Ascending aorta (tissue), 2 donors: ENCODE measurements around the gene AIDA. TPM values are rescaled to one million over a fixed set of nuclear protein-coding genes. Genes with fewer than 3 reads are reported as not detected.

Source experiments
- DNase-seq, 2 donors: peaks; one replicate each; pipeline ENCODE4 v3.0.0-alpha.2; 2019; ENCODE audit warnings: low spot score in 2 of 2
- H3K27ac ChIP-seq, 2 donors: fragments of 200-600 bp; sonication (generic); one replicate each; pipeline ENCODE4 v1.5.1; 2016 to 2017; ENCODE audit warnings: mild to moderate bottlenecking in 1 of 2
- H3K27me3 ChIP-seq: fragments of 200-600 bp; sonication (generic); one replicate; pipeline ENCODE4 v1.5.1; 2017
- H3K36me3 ChIP-seq, 2 donors: fragments of 200-600 bp; sonication (generic); one replicate each; pipeline ENCODE4 v1.5.1; 2016
- H3K4me1 ChIP-seq, 2 donors: fragments of 200-600 bp; sonication (generic); one replicate each; pipeline ENCODE4 v1.5.1; 2016 to 2017; ENCODE audit warnings: mild to moderate bottlenecking in 1 of 2
- H3K4me3 ChIP-seq, 2 donors: fragments of 200-600 bp; sonication (generic); one replicate each; pipeline ENCODE4 v1.5.1; 2016 to 2017; ENCODE audit warnings: mild to moderate bottlenecking in 1 of 2
- H3K9me3 ChIP-seq, 2 donors: fragments of 200-600 bp; sonication (generic); one replicate each; pipeline ENCODE4 v1.5.1; 2016
- CTCF ChIP-seq, 3 experiments: fragments of 200-600 bp in 2 of 3; fragments of 450-650 bp in 1 of 3; sonication (generic) in 2 of 3; IDR thresholded peaks; one replicate each; pipeline ENCODE4 v1.5.1; 2016 to 2019; ENCODE audit warnings: antibody characterized with exemption in 3 of 3, mild to moderate bottlenecking in 1 of 3, moderate library complexity in 1 of 3
- intact Hi-C: fragments of 100-400 bp; cut with DNase I; formaldehyde crosslinking; loops from one replicate; pipeline ENCODE4 v1.15.1; 2023
- total RNA-seq: library from RNA; depleted of rRNA; stranded (reverse); fragments of >200 nt; gene quantifications from one replicate; pipeline ENCODE4 v1.1.0, GENCODE V29; 2016

AIDA gene
- total RNA-seq, 1 donor from 2014 or later, result 42.9 TPM

DNA sequence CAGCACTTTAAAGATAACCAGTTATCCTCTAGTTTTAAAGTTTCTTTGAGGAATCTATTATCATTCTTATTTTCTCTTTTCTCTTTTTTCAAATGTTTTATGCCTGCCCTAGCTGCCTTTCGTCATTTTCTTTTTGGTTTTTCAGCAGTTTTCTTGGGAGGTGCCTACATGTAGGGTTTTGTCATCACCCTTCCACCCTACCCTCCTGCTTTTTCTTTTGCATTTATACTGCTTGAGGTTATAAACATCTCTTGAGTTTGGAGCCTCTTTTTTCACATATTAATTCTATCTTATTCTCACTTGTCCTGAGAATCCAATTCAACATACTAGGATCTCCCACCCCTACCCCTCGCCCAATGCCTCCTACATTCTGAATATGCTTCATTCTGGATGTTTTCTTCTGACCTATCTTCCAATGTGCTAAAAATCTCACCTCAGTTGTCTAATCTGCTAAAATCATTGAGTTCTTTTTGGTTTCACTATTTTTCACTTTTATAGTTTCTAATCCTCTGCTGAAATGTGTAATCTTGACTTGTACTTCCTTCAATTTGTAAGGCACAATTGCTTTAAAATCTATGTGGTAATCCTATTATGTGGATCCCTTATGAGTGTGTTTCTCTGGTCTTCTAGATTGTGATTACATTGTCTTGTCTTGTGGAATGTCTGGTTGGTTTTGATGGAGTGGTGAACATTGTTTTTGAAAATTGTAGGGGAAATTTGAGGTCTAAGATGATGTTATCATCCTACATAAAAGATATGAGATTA, 55.7 kb downstream of the AIDA start:
- Histone ChIP-seq H3K27ac (no peak overlapping the region), H3K4me3 (no peak overlapping the region), H3K4me1 (no peaks in the 10 kb centered on the region), H3K27me3 (no peaks in the 10 kb centered on the region), H3K36me3 (peaks cover 90 to 91% of the 10 kb centered on the region in 2 donors), H3K9me3 (no peaks in the 10 kb centered on the region)
- intact Hi-C loops, result no loop called here
- no peak for TF ChIP-seq CTCF (IDR thresholded peaks at IDR 0.05)
- no peak for DNase-seq

DNA sequence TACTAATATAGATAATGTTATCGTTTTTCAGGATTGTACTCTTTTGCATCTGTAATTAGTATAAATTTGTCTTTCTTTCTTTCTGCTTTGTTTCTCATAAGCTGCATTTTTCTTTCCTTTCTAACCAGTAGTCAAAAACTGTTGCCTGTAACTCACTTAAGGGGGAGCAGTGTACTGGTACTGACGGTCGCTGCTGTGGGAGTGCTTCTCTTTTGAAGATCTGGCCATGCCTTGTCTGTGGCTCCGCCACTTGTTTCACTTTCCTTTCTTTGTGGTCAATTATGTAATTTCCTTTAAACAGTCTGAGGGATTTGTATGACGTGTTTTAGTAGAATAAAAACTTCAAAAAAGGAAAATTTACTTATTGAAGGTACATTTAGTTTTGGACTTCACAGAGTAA, 57.4 kb downstream of the AIDA start:
- intact Hi-C loops, result no loop called here
- Histone ChIP-seq H3K4me1 (no peaks in the 10 kb centered on the region), H3K36me3 (peaks cover 87 to 89% of the 10 kb centered on the region in 2 donors), H3K27ac (no peak overlapping the region), H3K9me3 (no peaks in the 10 kb centered on the region), H3K27me3 (no peaks in the 10 kb centered on the region), H3K4me3 (no peak overlapping the region)
- DNase-seq, result no peak
- TF ChIP-seq CTCF (IDR thresholded peaks at IDR 0.05), result no peak

DNA sequence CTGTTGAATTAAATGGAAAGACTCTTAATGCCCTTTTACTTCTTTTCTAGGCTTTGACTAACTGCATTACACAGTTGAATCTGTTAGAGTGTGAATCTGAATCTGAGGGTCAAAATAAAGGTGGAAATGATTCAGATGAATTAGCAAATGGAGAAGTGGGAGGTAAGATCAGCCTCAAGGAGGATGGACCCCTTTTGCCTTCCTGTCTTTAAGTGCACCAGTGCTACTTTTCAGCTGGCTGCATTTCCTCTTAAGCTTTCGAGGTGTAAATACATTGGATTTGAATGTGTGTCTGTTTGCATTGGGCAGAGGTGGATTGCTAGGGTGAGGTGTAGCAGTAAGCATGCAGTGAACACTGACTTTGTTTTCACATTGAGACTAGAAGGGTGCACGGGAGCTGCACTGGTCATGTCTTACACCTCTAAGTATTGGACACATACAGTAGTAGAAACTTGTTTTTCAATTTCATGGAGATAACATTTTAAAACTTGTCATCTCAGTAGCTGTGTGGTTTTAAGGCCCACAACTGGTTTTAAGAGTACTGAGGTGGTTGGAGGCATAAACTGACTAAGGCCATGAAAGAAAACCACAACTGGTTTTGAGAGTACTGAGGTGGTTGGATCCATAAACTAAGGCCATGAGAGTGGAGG, 59.0 kb downstream of the AIDA start:
- Histone ChIP-seq H3K36me3 (peaks cover 83 to 84% of the 10 kb centered on the region in 2 donors), H3K27ac (no peak overlapping the region), H3K27me3 (no peaks in the 10 kb centered on the region), H3K9me3 (no peaks in the 10 kb centered on the region), H3K4me3 (no peak overlapping the region), H3K4me1 (no peaks in the 10 kb centered on the region)
- no peak for DNase-seq
- intact Hi-C loops, result no loop called here
- TF ChIP-seq CTCF (IDR thresholded peaks at IDR 0.05), result no peak

DNA sequence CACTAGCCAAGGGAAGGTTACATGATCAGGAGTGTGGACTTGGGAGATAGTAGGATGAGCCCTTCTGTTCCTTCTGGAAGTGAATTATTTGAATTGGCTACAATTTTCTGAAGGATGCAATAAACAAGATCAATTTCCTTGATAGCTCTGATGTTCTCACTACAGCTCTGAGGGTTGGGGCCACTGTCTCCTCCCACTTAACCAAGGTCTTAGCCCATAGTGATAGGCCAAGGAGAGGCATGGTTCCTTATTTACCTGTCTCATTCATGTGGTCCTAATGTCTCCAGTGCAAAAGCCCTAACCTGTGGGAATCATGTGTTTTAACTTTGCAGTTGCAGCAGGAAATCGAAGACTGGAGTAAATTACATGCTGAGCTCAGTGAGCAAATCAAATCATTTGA, 59.6 kb downstream of the AIDA start:
- no peaks in the 10 kb centered on the region for H3K4me1 ChIP-seq
- TF ChIP-seq CTCF (IDR thresholded peaks at IDR 0.05), result no peak
- DNase-seq, result no peak
- no peak overlapping the region for H3K4me3 ChIP-seq
- intact Hi-C loops, result no loop called here
- no peaks in the 10 kb centered on the region for H3K27me3 ChIP-seq
- no peaks in the 10 kb centered on the region for H3K9me3 ChIP-seq
- no peak overlapping the region for H3K27ac ChIP-seq
- H3K36me3 ChIP-seq, result peaks cover 78 to 80% of the 10 kb centered on the region in 2 donors

DNA sequence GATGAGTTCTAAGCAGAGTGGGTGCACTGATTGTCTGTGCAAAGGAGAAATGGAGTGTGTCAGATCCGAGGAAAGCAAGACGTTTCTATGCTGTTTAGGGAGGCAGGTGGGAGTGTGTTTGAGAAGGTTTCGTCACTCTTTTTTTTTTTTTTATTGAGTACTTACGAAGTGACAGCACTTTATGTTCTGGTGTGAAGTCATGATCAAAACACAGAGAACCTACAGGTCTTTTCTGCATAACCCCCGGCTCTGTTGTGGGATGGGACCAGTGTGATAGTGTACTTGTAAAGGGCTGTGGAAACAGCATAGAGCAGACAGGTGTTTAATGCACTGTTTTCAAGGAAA, 67.7 kb downstream of the AIDA start:
- H3K4me3 ChIP-seq, result peak overlapping the region; percentile 83
- peak overlapping the region; percentile 89 to 98 for H3K27ac ChIP-seq
- no peak for DNase-seq
- no peaks in the 10 kb centered on the region for H3K9me3 ChIP-seq
- H3K36me3 ChIP-seq, result peaks cover 8 to 9% of the 10 kb centered on the region in 2 donors
- H3K27me3 ChIP-seq, result no peaks in the 10 kb centered on the region
- TF ChIP-seq CTCF (IDR thresholded peaks at IDR 0.05), result no peak
- peaks cover 0 to 11% of the 10 kb centered on the region in 2 donors for H3K4me1 ChIP-seq
- intact Hi-C loops, result loop anchor here (1.0 to 10.0 kb wide), 5 partner anchors 26 to 1060 kb away; partner anchors contain the start of genes AIDA, BROX, DUSP10 and MIA3
